ENCODE results near the gene FRAS1. TPM values are rescaled to one million over a fixed set of nuclear protein-coding genes. Genes with fewer than 3 reads are reported as not detected.

The FRAS1 gene
- total RNA-seq, 2 donors from 2014 or later: 2.0 to 7.1 TPM

- TF ChIP-seq CTCF (IDR thresholded peaks at IDR 0.05): no peak
- Histone ChIP-seq H3K27ac (no peak overlapping the region), H3K4me3 (no peak overlapping the region), H3K4me1 (ENCODE audit: control insufficient read depth in 1 of 2, low read depth in 2 of 2) (no peaks in the 10 kb centered on the region), H3K36me3 (no peaks in the 10 kb centered on the region), H3K9me3 (no peaks in the 10 kb centered on the region), H3K27me3 (replicated peaks; ENCODE audit: insufficient read depth) (no peaks in the 10 kb centered on the region)
- ATAC-seq (ENCODE audit: insufficient number of reproducible peaks, low FRiP score, low read depth): no peak
- DNase-seq (ENCODE audit: low spot score): no peak
Observed at GRCh38 chr4:78524009-78524408, 466.9 kb downstream of the FRAS1 start.

GRCh38 chr4:78525559-78525958 lies 468.4 kb downstream of the FRAS1 start:
- H3K9me3 ChIP-seq: no peaks in the 10 kb centered on the region
- no peak overlapping the region for H3K4me3 ChIP-seq
- H3K4me1 ChIP-seq (ENCODE audit: control insufficient read depth in 1 of 2, low read depth in 2 of 2): no peaks in the 10 kb centered on the region
- ATAC-seq (ENCODE audit: insufficient number of reproducible peaks, low FRiP score, low read depth): no peak
- H3K36me3 ChIP-seq: no peaks in the 10 kb centered on the region
- H3K27me3 ChIP-seq (replicated peaks; ENCODE audit: insufficient read depth): no peaks in the 10 kb centered on the region
- DNase-seq (ENCODE audit: low spot score): no peak
- no peak for TF ChIP-seq CTCF (IDR thresholded peaks at IDR 0.05)
- H3K27ac ChIP-seq: no peak overlapping the region

- no peak overlapping the region for H3K4me3 ChIP-seq
- TF ChIP-seq CTCF (IDR thresholded peaks at IDR 0.05): no peak
- no peak overlapping the region for H3K27ac ChIP-seq
- no peaks in the 10 kb centered on the region for H3K36me3 ChIP-seq
- ATAC-seq (ENCODE audit: insufficient number of reproducible peaks, low FRiP score, low read depth) (no peak), DNase-seq (ENCODE audit: low spot score) (no peak)
- no peaks in the 10 kb centered on the region for H3K4me1 ChIP-seq (ENCODE audit: control insufficient read depth in 1 of 2, low read depth in 2 of 2)
- no peaks in the 10 kb centered on the region for H3K27me3 ChIP-seq (replicated peaks; ENCODE audit: insufficient read depth)
- no peaks in the 10 kb centered on the region for H3K9me3 ChIP-seq
Observed at GRCh38 chr4:78527103-78527502, 470.0 kb downstream of the FRAS1 start.

- no peak for TF ChIP-seq CTCF (IDR thresholded peaks at IDR 0.05)
- ATAC-seq (ENCODE audit: insufficient number of reproducible peaks, low FRiP score, low read depth): no peak
- Histone ChIP-seq H3K4me1 (ENCODE audit: control insufficient read depth in 1 of 2, low read depth in 2 of 2) (no peaks in the 10 kb centered on the region), H3K27ac (no peak overlapping the region), H3K36me3 (no peaks in the 10 kb centered on the region), H3K9me3 (no peaks in the 10 kb centered on the region), H3K27me3 (replicated peaks; ENCODE audit: insufficient read depth) (no peaks in the 10 kb centered on the region), H3K4me3 (no peak overlapping the region)
- no peak for DNase-seq (ENCODE audit: low spot score)
Observed at GRCh38 chr4:78527555-78527954, 470.4 kb downstream of the FRAS1 start.

- H3K4me1 ChIP-seq (ENCODE audit: control insufficient read depth in 1 of 2, low read depth in 2 of 2): no peaks in the 10 kb centered on the region
- DNase-seq (ENCODE audit: low spot score): no peak
- H3K27me3 ChIP-seq (replicated peaks; ENCODE audit: insufficient read depth): no peaks in the 10 kb centered on the region
- H3K9me3 ChIP-seq: no peaks in the 10 kb centered on the region
- no peak overlapping the region for H3K4me3 ChIP-seq
- no peaks in the 10 kb centered on the region for H3K36me3 ChIP-seq
- no peak for TF ChIP-seq CTCF (IDR thresholded peaks at IDR 0.05)
- no peak for ATAC-seq (ENCODE audit: insufficient number of reproducible peaks, low FRiP score, low read depth)
- no peak overlapping the region for H3K27ac ChIP-seq
Observed at GRCh38 chr4:78528327-78528726, 471.2 kb downstream of the FRAS1 start.

Data from thoracic aorta (tissue), 2 donors.